ENCODE data around the gene NOVA1.

The NOVA1 gene

GRCh38 chr14:26594148-26594547, 3.7 kb downstream of the NOVA1 start:
- no peak for DNase-seq (ENCODE audit: low read depth in 2 of 2)

- no peak for DNase-seq (ENCODE audit: low read depth in 2 of 2)
Measured at GRCh38 chr14:26593357-26593756, 4.5 kb downstream of the NOVA1 start.

- DNase-seq (ENCODE audit: low read depth in 2 of 2), result no peak
Measured at GRCh38 chr14:26589925-26590324, 7.9 kb downstream of the NOVA1 start.

GRCh38 chr14:26577711-26578110, 20.1 kb downstream of the NOVA1 start:
- DNase-seq (ENCODE audit: low read depth in 2 of 2), result no peak

- no peak for DNase-seq (ENCODE audit: low read depth in 2 of 2)
Measured at GRCh38 chr14:26554069-26554772, 43.6 kb downstream of the NOVA1 start.

- DNase-seq (ENCODE audit: low read depth in 2 of 2), result no peak
Measured at GRCh38 chr14:26549571-26549970, 48.3 kb downstream of the NOVA1 start.

- DNase-seq (ENCODE audit: low read depth in 2 of 2), result no peak
Measured at GRCh38 chr14:26548406-26548805, 49.4 kb downstream of the NOVA1 start.

GRCh38 chr14:26538176-26538575, 59.7 kb downstream of the NOVA1 start:
- DNase-seq (ENCODE audit: low read depth in 2 of 2), result no peak

GRCh38 chr14:26531894-26532293, 65.9 kb downstream of the NOVA1 start:
- peak; percentile 72 to 74 for DNase-seq (ENCODE audit: low read depth in 2 of 2)

- no peak for DNase-seq (ENCODE audit: low read depth in 2 of 2)
Measured at GRCh38 chr14:26528415-26529182, 69.2 kb downstream of the NOVA1 start.

GRCh38 chr14:26527095-26527494, 70.7 kb downstream of the NOVA1 start:
- DNase-seq (ENCODE audit: low read depth in 2 of 2), result no peak

GRCh38 chr14:26526137-26526536, 71.7 kb downstream of the NOVA1 start:
- DNase-seq (ENCODE audit: low read depth in 2 of 2), result peak; percentile 26 to 41

GRCh38 chr14:26525085-26525484, 72.7 kb downstream of the NOVA1 start:
- no peak for DNase-seq (ENCODE audit: low read depth in 2 of 2)

GRCh38 chr14:26522967-26523366, 74.9 kb downstream of the NOVA1 start:
- DNase-seq (ENCODE audit: low read depth in 2 of 2), result peak; percentile 47 to 51

GRCh38 chr14:26517771-26518170, 80.1 kb downstream of the NOVA1 start:
- DNase-seq (ENCODE audit: low read depth in 2 of 2), result no peak

GRCh38 chr14:26500028-26500427, 97.8 kb downstream of the NOVA1 start:
- no peak for DNase-seq (ENCODE audit: low read depth in 2 of 2)

- DNase-seq (ENCODE audit: low read depth in 2 of 2), result no peak
Measured at GRCh38 chr14:26499546-26499945, 98.3 kb downstream of the NOVA1 start.

GRCh38 chr14:26486922-26487321, 110.9 kb downstream of the NOVA1 start:
- no peak for DNase-seq (ENCODE audit: low read depth in 2 of 2)

- DNase-seq (ENCODE audit: low read depth in 2 of 2), result no peak
Measured at GRCh38 chr14:26484562-26484961, 113.3 kb downstream of the NOVA1 start.

GRCh38 chr14:26478967-26479366, 118.9 kb downstream of the NOVA1 start:
- no peak for DNase-seq (ENCODE audit: low read depth in 2 of 2)

GRCh38 chr14:26466862-26467261, 131.0 kb downstream of the NOVA1 start:
- no peak for DNase-seq (ENCODE audit: low read depth in 2 of 2)

GRCh38 chr14:26463136-26463535, 134.7 kb downstream of the NOVA1 start:
- DNase-seq (ENCODE audit: low read depth in 2 of 2), result no peak

GRCh38 chr14:26454105-26454504, 143.7 kb downstream of the NOVA1 start:
- DNase-seq (ENCODE audit: low read depth in 2 of 2), result no peak
